Stimulated activated CD4-positive, alpha-beta T cell treated with anti-CD3 and anti-CD28 coated beads, Interleukin-15, amount 100 ng/mL, for 24 hours (primary cell): ENCODE data around the gene FAM170B.

Experiments
- DNase-seq: peaks from one replicate; pipeline ENCODE4 v3.0.0-alpha.2; 2020

Gene FAM170B

DNA sequence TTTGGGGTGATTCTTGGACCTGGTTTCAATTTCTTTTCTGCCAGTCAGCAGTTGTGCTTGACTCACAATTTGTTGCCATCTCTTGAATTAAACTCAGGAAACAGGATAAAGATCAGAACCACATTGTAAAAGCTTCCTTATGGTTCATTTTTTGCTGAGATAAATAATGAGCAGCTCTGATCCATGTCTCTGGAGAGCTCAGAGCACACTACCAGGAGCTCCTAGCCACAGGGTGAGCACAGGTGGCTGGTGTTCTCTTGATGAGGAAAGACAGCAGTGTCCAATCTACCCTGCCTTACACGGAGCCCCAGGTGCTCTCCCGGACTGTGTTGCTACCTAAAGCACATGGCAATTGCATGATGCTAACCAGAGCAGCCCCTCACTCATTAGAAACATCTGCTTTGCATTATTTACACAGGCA lies 17.2 kb upstream of the FAM170B start:
- no peak for DNase-seq

GRCh38 chr10:49150426-49150825 lies 16.6 kb upstream of the FAM170B start:
- no peak for DNase-seq

DNA sequence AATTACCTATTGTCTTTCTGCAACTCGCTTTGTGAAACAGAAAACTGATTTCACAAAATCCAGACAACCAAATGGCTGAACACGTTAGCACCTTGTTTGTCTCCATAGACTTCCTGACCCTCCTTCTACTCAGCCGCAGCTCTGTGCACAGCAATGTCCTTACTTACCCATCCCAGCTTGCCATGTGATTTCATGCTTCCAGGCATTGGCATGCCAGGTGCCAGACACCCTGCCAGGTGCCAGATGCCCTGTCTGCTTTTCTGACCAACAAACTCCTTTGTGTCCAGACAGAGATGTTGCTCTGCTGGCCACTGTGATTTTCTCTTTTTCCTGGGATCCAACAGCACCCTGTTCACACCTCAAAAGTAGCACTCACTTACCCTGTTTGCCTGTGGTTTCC lies 16.1 kb upstream of the FAM170B start:
- DNase-seq, result no peak

- no peak for DNase-seq
Measured at GRCh38 chr10:49144058-49144720, 10.4 kb upstream of the FAM170B start.

GRCh38 chr10:49143249-49143648 lies 9.4 kb upstream of the FAM170B start:
- DNase-seq, result no peak

GRCh38 chr10:49141541-49142332 lies 7.9 kb upstream of the FAM170B start:
- DNase-seq, result no peak

GRCh38 chr10:49140304-49141177 lies 6.7 kb upstream of the FAM170B start:
- no peak for DNase-seq

DNA sequence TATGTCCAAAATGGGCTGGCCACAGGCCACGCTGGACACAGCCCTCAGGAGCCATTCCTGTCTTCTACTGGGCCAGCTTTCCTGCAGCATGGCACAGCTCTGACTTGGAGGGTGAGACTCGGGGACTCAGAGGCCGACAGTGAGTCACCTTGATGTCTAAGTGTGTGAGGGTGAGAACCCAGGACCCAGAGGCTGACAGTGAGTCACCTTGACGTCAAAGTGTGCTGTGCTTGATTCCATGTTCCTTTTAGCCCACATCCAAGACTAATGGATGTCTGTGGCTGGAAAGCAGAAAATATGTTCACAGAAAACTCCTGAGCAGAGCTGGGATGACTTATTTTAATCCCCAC lies 6.0 kb upstream of the FAM170B start:
- DNase-seq, result no peak

GRCh38 chr10:49139028-49139845 lies 5.4 kb upstream of the FAM170B start:
- no peak for DNase-seq

- DNase-seq, result no peak
Measured at GRCh38 chr10:49138361-49138891, 4.6 kb upstream of the FAM170B start.

- DNase-seq, result no peak
Measured at GRCh38 chr10:49136525-49136924, 2.7 kb upstream of the FAM170B start.

DNA sequence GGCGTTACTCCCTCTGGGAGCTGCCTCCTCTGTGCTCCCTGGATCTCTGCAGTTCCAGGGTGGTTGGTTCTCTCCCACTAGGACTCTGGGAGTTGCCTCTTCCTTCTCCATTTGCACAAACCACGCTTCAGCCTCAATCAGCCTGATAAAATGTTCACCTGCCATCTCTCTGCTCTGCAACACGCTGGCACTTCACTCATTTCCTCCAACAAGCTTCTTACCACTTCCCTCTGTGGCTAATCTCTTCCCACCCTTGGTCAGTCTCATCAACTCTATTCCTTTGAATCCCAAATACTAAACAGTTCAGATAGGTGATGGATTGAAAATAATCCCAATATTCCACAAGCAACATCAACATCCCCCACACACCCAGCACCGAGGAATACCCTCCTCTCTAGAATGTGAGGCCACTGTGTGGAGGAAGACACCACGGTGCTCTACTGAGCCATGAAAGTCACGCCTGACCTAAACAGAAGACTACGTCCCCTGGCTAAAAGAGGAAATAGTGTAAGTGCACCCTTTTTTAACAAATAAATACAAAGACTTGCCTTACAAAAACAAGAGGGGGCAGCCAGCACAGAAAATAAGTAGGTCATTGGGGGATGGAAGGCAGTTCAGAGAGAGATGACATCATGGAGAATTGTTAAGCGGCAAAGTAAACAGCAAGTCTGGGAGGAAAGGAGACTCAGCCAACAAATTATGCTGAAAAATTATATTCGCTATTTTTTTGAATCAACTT lies 1.9 kb upstream of the FAM170B start:
- DNase-seq, result no peak

- no peak for DNase-seq
Measured at GRCh38 chr10:49134327-49134726, 506 bp upstream of the FAM170B start.

DNA sequence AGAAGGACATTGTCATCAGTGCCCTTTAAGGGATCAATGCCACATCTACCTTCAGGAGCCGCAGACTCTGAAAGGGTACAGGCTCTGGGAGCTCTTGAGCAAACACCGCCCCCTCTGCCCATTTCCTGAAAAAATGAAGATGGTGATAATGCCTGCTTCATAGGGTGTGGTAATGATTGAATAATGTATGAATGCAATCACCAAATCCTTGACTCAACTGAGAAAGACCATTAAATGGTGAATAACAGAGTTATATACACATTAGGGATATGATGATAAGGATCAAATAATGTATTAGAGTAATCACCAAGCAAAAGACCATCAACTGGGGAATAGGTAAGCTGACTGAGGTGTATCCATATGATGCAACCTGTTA lies 1.5 kb downstream of the FAM170B start:
- no peak for DNase-seq

GRCh38 chr10:49131507-49132361 lies 2.1 kb downstream of the FAM170B start:
- DNase-seq, result no peak

DNA sequence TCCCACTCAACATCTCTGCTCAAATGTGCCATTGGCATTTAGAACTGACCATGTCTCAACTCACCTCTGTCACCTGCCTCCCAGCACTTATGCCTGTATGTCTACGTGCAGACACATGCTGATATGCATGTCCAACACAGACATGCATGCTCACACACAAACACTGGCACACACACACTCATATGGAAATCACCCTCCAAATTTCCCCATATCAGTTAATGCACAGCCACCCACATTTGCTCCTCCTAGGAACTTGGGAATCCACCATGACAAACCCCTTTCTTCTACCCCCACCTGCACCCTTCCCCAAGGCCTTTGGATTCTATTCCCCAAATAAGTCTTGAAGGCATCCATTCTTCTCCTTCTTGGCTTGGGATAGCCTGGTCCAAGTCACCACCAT lies 4.4 kb downstream of the FAM170B start:
- DNase-seq, result no peak

- DNase-seq, result no peak
Measured at GRCh38 chr10:49128854-49129253, 5.0 kb downstream of the FAM170B start.

- no peak for DNase-seq
Measured at GRCh38 chr10:49123981-49124950, 9.6 kb downstream of the FAM170B start.

- no peak for DNase-seq
Measured at GRCh38 chr10:49120911-49121310, 12.9 kb downstream of the FAM170B start.

DNA sequence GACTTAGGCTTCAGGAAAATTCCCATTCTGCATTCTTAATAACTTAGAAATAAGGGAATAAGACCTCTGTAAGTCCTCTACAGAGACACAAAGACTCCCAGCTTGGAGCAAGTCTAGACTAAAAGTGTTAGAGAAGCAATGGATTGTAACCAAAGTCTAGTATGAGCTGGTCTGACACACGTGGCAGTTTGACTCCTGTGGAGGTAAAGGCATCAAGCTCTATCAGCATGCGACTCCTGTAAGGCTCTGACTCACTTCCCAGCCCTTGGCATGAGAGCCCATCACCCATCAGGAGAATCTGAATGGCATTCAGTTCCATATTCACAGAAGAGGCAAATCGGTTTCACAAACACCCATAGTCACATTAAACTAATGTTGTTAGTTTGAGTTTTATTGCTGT lies 14.1 kb downstream of the FAM170B start:
- DNase-seq, result no peak
